Measurements from ENCODE around the gene PLXNA4. TPM values are rescaled to one million over a fixed set of nuclear protein-coding genes. Genes with fewer than 3 reads are reported as not detected.

PLXNA4 gene
- polyA plus RNA-seq, 2 of the 4 experiments (the other 2 are of a cell fraction) = 0.12 to 0.34 TPM

GRCh38 chr7:132383962-132384361, 192.3 kb downstream of the PLXNA4 start (continued):
- no peak for TF ChIP-seq GATA3 (IDR thresholded peaks at IDR 0.05; ENCODE audit: borderline replicate concordance)
- no peak for TF ChIP-seq ESRRA (IDR thresholded peaks at IDR 0.05; ENCODE audit: borderline replicate concordance, low read length)
- TF ChIP-seq HOXA7 (CRISPR knock-in tag; IDR thresholded peaks at IDR 0.05) = no peak
- TF ChIP-seq KDM5A (IDR thresholded peaks at IDR 0.05) = no peak
- TF ChIP-seq ZNF302 (CRISPR knock-in tag; IDR thresholded peaks at IDR 0.05) = no peak
- no peak for TF ChIP-seq FOXS1 (CRISPR knock-in tag; IDR thresholded peaks at IDR 0.05)

DNA sequence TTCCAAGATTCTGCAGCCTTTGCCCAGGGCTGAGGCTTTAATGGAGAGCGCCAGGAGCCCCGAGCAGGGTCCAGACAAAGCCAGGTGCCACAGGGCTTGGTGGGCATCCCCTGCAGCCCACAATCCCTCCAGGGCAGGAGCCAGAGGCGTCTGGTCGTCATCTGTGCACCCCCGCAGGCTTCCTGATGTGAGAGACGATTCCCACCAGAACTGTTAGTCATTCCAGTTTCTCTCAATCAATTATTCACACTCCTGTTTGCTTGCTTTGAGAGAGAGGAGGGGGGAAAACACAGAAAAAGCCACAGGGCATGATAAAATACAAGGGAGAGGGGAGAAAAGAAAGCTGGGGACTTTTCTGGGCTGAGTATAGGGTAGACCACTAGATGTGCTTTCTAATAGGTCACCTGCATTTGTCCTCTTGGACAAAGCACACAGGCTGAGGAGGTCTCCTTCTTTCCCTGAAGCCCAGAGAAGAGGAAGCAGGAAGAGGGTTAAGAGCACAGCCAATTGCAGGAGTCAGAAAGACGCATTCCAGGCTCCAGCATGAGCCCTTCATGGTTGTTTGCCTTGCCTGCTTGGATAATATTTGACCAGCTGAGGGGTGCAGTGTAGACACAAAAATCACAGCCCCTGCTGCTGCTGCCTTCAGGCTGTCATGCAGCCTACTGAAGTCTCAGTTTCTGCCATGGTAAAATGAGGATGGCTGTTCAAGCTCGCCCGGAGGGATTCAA, 194.4 kb downstream of the PLXNA4 start:
- TF ChIP-seq MAZ (IDR thresholded peaks at IDR 0.05; ENCODE audit: borderline replicate concordance, low read depth, low read length) (no peak), E2F6 (IDR thresholded peaks at IDR 0.05; ENCODE audit: borderline replicate concordance, low read depth) (no peak), ZFP36 (IDR thresholded peaks at IDR 0.05; ENCODE audit: borderline replicate concordance, partially characterized antibody) (no peak), NR3C1 (IDR thresholded peaks at IDR 0.05) (no peak), ZSCAN20 (CRISPR knock-in tag; IDR thresholded peaks at IDR 0.05) (no peak), GATA3 (IDR thresholded peaks at IDR 0.05; ENCODE audit: borderline replicate concordance) (no peak), EHF (CRISPR knock-in tag; IDR thresholded peaks at IDR 0.05) (no peak), RCOR1 (IDR thresholded peaks at IDR 0.05; ENCODE audit: low read depth, low read length) (no peak), CTCF (IDR thresholded peaks at IDR 0.05) (no peak)
- TF ChIP-seq, protein P1, sequence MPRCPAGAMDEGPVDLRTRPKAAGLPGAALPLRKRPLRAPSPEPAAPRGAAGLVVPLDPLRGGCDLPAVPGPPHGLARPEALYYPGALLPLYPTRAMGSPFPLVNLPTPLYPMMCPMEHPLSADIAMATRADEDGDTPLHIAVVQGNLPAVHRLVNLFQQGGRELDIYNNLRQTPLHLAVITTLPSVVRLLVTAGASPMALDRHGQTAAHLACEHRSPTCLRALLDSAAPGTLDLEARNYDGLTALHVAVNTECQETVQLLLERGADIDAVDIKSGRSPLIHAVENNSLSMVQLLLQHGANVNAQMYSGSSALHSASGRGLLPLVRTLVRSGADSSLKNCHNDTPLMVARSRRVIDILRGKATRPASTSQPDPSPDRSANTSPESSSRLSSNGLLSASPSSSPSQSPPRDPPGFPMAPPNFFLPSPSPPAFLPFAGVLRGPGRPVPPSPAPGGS (IDR thresholded peaks at IDR 0.05) = no peak
- ChIA-PET CTCF (no interaction called here), POLR2A (no interaction called here)
- no peaks in the 10 kb centered on the region for H3K9me3 ChIP-seq
- peak overlapping the region; percentile 53; the same call in 2 of the 3 replicates for H3K4me2 ChIP-seq
- DNase-seq (ENCODE audit: low read depth in 1 of 2, low spot score in 1 of 2) (no peak), ATAC-seq (peak; percentile 54 to 65; a peak in 4 of 6 replicates), FAIRE-seq (no peak)
- no peak overlapping the region for H3K27ac ChIP-seq
- WGBS (ENCODE audit: missing lambda C conversion rate) = 25% methylated on average over 9 of the region's 9 CpGs
- no peak overlapping the region for H3K4me3 ChIP-seq
- H3K4me1 ChIP-seq = no peaks in the 10 kb centered on the region

DNA sequence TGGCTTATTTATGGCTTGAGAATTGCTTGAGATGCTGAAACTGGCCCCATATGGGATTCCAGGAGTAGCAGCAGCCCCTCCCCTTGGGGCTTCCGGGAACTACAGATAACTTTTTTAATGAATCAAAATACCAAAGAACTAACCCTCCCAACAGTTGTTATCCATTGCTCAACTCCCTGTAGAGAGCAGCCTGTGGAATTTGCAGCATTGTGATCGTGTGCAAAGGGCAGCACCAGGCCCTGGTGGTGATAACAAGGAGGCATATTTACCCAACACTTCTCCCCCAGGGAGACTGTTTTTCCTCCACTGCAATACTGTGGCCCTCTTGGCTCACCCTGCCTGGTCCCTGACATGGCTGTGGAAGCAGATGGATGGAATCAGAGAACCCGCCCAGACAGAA, 196.2 kb downstream of the PLXNA4 start:
- ATAC-seq (no peak), FAIRE-seq (no peak), DNase-seq (ENCODE audit: low read depth in 1 of 2, low spot score in 1 of 2) (no peak)
- no peak overlapping the region for H3K4me3 ChIP-seq
- TF ChIP-seq, protein P2, sequence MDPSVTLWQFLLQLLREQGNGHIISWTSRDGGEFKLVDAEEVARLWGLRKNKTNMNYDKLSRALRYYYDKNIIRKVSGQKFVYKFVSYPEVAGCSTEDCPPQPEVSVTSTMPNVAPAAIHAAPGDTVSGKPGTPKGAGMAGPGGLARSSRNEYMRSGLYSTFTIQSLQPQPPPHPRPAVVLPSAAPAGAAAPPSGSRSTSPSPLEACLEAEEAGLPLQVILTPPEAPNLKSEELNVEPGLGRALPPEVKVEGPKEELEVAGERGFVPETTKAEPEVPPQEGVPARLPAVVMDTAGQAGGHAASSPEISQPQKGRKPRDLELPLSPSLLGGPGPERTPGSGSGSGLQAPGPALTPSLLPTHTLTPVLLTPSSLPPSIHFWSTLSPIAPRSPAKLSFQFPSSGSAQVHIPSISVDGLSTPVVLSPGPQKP (IDR thresholded peaks at IDR 0.05; ENCODE audit: low read depth, low read length) = no peak
- TF ChIP-seq HOXB13 (CRISPR knock-in tag; IDR thresholded peaks at IDR 0.05; ENCODE audit: low read depth) (no peak), CHD4 (IDR thresholded peaks at IDR 0.05; ENCODE audit: borderline replicate concordance) (no peak), JUN (IDR thresholded peaks at IDR 0.05) (no peak), TFCP2L1 (CRISPR knock-in tag; IDR thresholded peaks at IDR 0.05) (no peak), PHF8 (IDR thresholded peaks at IDR 0.05; ENCODE audit: borderline replicate concordance, low read depth) (no peak), SMC3 (IDR thresholded peaks at IDR 0.05) (no peak), CBX2 (IDR thresholded peaks at IDR 0.05; ENCODE audit: borderline replicate concordance, low read depth) (no peak), CHD2 (IDR thresholded peaks at IDR 0.05; ENCODE audit: low read length, partially characterized antibody) (no peak), HEYL (CRISPR knock-in tag; IDR thresholded peaks at IDR 0.05) (no peak), EHMT2 (IDR thresholded peaks at IDR 0.05; ENCODE audit: low read depth) (no peak), E2F6 (IDR thresholded peaks at IDR 0.05; ENCODE audit: borderline replicate concordance, low read depth) (no peak), SREBF2 (IDR thresholded peaks at IDR 0.05) (no peak)
- TF ChIP-seq, protein P3, sequence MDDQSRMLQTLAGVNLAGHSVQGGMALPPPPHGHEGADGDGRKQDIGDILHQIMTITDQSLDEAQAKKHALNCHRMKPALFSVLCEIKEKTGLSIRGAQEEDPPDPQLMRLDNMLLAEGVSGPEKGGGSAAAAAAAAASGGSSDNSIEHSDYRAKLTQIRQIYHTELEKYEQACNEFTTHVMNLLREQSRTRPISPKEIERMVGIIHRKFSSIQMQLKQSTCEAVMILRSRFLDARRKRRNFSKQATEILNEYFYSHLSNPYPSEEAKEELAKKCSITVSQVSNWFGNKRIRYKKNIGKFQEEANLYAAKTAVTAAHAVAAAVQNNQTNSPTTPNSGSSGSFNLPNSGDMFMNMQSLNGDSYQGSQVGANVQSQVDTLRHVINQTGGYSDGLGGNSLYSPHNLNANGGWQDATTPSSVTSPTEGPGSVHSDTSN (IDR thresholded peaks at IDR 0.05) = no peak
- TF ChIP-seq, protein P1 (IDR thresholded peaks at IDR 0.05) = no peak
- ChIA-PET POLR2A (no interaction called here), CTCF (no interaction called here)
- H3K4me2 ChIP-seq = no peak overlapping the region
- no peaks in the 10 kb centered on the region for H3K9me3 ChIP-seq
- no peak overlapping the region for H3K27ac ChIP-seq
- WGBS (ENCODE audit: missing lambda C conversion rate) = 48% methylated on average over 3 of the region's 3 CpGs
- H3K4me1 ChIP-seq = no peaks in the 10 kb centered on the region

Measured in A549 (cell line).